OCI-LY1 (cell line): ENCODE results near the gene XYLT1.

Source experiments
- EZH2 ChIP-seq: fragments of 200-600 bp; sonication (generic), shearing (Covaris generic); IDR thresholded peaks from 2 replicates; pipeline ENCODE4 v1.8.0; 2017; ENCODE audit warnings: borderline replicate concordance, mixed run types, mild to moderate bottlenecking, antibody characterized with exemption, low read length, moderate library complexity, mixed read lengths
- TF ChIP-seq, protein P1 (sequence below): fragments of 200-600 bp; sonication (generic), shearing (Covaris generic); IDR thresholded peaks from 2 replicates; pipeline ENCODE4 v1.5.1; 2017; ENCODE audit warnings: mild to moderate bottlenecking, antibody characterized with exemption, low read length, moderate library complexity, mixed read lengths

DNA sequence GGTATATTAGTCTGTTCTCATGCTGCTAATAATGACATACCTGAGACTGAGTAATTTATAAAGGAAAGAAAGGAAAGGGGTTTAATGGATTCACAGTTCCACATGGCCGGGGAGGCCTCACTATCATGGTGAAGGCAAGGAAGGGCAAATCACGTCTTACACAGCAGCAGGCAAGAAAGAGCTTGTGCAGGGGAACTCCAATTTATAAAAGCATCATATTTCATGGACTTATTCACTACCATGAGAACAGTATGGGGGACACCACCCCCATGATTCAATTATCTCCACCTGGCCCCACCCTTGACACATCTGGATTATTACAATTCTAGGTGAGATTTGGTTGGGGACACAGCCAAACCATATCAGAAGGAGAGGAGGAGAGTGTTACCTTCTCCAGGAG, 17.7 kb upstream of the XYLT1 start:
- TF ChIP-seq, protein P1, sequence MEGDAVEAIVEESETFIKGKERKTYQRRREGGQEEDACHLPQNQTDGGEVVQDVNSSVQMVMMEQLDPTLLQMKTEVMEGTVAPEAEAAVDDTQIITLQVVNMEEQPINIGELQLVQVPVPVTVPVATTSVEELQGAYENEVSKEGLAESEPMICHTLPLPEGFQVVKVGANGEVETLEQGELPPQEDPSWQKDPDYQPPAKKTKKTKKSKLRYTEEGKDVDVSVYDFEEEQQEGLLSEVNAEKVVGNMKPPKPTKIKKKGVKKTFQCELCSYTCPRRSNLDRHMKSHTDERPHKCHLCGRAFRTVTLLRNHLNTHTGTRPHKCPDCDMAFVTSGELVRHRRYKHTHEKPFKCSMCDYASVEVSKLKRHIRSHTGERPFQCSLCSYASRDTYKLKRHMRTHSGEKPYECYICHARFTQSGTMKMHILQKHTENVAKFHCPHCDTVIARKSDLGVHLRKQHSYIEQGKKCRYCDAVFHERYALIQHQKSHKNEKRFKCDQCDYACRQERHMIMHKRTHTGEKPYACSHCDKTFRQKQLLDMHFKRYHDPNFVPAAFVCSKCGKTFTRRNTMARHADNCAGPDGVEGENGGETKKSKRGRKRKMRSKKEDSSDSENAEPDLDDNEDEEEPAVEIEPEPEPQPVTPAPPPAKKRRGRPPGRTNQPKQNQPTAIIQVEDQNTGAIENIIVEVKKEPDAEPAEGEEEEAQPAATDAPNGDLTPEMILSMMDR: no peak
- no peak for TF ChIP-seq EZH2
